NCI-H1105 (cell line): ENCODE measurements around the gene ZNF648.
"Not testable (repeated sequence)": the region's sequence is repeated elsewhere in the genome, so short reads cannot be mapped to it uniquely, and the experiment has no call there.

ENCODE experiments used
- DNase-seq: peaks from one replicate; lab custom pipeline; 2025; lab: John Stamatoyannopoulos, UW

Gene ZNF648, protein sequence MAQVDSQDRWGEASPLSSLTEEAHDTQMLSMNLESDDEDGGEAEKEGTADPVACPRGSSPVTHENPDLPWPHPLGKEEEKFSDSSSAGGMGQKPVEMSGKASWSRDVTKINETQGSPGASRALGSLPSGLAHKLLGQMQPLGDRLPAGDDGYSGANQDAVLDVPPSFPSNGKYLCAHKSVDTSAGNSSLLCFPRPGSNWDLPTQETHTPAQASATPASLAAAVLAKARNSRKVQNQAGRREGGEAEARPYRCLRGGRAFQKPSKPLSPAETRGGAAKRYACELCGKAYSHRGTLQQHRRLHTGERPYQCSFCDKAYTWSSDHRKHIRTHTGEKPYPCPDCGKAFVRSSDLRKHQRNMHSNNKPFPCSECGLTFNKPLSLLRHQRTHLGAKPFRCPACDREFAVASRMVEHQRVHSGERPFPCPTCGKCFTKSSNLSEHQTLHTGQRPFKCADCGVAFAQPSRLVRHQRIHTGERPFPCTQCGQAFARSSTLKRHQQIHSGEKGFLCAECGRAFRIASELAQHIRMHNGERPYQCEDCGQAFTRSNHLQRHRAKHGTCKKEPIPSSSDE

DNA sequence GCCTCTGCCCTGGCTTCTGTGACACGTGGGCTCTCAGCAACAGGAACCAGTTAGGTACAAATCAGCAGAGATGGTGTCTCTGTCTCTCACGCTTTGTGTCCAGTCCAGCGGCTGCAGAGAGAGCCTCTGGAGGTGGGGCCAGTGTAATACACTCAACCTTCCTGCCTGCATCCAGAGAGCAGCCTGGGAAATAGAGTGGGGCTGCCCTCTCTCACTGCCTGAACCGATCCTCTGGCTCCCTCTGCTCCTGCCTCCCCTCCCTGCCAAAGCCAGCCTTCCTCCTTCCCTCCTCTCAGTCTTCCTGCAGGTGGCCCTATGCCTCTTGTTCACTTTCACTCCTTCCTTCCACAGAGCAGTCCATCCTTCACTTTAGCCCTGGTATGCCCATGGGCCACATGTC is at the start of gene ZNF648:
Gene ZNF648 (minus strand): TSS at position 119 of the 400 bp plus-strand sequence. CDS start 3,702 bp downstream, outside the sequence.
- DNase-seq: no peak

DNA sequence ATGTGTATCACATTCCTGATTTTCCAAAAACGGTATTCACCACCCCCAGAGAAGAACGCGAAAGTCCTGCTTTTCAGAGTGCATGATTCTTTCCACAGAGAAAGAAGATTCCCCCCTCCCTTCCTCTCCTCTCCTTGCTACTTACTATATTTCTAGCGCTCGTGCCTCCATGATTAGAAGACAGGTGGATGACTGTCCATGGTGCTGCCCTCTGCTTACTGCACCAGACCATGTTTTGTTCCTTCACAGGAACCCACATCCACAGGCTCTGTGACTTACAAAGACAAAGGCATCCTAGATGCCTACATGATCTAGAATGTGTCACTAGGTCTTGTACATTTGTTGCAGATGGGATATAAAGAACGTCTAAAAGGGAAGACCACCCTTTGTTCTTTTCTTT is 49.1 kb upstream of the ZNF648 start:
- DNase-seq: no peak

DNA sequence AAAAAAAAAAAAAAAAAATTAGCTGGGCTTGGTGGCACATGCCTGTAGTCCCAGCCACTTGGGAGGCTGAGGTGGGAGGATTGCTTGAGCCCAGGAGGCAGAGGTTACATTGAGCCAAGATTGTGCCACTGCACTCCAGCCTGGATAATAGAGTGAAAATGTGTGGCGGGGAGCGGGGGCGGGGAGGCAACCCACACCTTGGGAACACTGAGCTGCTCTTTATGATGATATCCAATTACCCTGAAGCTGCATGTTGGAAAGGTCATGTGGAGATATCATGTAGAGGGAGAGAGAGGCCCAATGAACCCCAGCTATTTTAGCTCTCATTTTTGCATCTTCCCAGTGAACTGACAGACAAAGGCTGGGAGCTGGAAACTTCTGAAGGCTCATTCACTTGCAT is 48.3 kb upstream of the ZNF648 start:
- no peak for DNase-seq

DNA sequence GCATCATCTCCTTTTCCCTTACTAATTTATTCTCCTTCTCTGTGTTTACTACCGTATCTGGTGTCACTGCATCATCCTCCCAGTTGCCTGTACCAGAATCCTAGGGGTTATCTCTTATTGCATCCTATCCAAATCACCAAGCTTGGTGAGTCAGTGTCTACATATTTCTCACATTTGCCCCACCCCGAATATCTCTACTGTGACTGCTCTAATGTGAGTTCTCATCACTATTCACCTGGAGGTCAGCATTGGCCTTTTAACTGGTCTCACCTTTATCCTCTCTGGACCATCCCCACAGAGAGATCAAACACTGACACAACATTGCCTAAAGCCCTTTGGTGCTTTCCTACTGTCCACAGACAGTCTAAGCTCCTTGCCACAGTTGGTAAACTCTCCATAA is 45.7 kb upstream of the ZNF648 start:
- no peak for DNase-seq

DNA sequence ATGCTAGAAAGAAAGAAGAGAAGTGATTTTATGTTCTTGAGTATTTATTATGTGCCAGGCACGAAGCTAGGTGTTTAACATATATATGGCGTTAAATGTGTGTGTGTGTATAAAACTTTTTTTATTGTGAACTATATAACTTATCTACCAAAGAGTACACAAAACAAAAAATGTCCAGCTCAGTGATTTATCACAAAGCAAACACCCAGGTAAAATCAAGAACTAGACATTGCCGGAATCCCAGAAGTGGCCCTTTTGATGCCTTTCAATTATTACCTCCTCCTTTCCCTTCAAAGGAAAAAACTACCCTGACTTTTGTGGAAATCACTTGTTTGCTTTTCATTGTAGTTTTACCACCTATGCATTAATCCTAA is 40.5 kb upstream of the ZNF648 start:
- no peak for DNase-seq

DNA sequence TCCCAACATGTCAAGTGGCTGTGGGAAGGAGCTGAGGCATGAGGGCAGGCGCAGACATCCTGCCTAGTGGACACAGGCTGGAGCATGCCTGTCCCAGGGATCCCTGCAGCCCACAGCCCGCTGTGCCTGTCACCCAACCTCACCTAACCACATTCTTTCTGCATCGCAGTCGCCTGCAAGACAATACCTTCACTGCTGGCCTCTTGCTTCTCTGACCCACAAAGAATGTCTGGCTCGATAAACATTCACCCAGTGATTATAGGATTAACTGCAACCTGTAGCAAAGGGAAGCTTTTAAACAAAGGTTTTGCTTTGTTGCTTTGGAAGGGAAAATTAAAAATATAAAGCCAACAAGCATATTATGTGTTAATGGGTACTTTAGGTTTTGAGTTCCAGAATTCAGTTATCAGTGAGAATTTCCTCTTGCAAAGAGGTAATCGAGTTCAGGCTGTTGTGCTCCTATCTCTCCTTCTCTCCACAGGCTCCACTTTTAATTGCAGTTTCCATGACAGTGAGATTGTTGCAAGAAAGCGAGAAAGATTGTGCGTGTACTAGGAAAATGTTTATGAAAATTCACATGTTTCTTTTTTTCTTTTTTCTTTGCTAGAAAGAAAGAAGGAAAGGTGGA is 40.0 kb upstream of the ZNF648 start:
- DNase-seq: no peak

DNA sequence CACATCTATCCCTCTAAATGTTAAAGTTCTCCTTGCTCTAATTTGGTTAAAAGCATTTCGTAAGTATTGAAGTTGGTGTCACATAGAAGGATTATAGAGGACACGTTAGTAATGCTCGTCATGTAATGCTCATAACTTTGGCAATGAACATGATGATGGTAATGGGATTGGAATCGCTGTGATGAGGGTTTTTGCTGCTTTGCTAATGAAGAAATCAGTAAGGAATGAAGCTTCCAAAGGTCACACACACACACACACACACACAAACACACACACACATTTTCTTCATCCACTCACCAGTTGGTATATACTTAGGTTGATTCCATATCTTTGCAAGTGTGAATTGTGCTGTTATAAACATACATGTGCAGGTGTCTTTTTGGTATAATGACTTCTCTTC is 36.8 kb upstream of the ZNF648 start:
- DNase-seq: no peak

DNA sequence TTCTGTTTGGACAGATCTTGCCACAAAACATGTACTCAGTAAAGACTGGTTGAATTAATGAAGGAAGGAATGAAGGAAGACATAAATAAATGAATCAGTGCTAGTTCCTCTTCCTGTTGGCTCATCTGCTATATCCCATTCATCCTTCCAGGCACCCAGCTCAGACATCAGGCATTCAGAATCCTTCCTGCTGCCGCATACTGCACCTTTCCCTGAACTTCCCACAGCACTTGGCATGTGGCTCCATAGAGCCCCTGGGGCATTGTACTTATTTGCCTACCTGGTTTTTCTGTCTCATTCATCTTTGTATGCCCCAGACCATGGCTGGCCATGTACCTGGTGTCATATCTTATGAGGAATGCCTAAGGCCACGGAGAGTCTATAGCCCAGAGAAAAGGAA is 34.4 kb upstream of the ZNF648 start:
- DNase-seq: no peak

DNA sequence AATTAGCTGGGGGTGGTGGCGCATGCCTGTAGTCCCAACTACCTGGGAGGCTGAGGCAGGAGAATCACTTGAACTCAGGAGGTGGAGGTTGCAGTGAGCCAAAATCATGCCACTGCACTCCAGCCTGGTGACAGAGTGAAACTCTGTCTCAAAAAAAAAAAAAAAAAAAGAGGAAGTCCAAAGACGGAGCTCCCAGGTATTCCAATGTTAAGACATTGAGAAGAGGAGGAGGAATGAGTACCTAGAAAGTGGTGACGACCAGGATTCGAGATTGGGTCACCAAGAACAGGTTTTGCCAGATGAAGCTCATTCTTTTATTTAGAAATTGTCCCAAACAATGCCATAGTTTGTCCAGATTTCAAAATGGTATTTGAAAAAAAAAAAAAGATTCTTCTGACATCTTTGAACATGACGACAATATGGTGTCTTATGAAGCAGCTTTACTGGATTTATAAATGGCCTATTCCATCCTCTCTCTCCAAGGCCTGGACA is 33.0 kb upstream of the ZNF648 start:
- not testable (repeated sequence) for DNase-seq

DNA sequence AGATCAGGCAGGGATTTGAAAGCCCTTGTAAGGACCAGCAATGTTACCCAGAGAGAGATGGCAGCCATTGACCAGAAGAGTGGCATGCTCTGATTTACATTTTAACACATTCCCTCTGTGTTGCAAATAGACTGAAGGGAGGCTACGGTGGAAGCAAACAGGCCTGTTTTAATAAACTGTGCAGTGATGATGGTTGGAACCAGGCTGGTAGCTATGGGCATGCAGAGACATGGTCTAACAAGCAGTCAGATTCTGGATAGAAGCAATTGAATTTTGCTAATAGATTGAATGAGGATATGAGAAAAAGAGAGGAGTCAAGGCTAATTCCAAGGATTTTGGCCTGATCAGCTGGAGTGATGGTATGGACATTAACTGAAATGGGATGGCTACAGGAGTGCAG is 32.3 kb upstream of the ZNF648 start:
- DNase-seq: no peak

DNA sequence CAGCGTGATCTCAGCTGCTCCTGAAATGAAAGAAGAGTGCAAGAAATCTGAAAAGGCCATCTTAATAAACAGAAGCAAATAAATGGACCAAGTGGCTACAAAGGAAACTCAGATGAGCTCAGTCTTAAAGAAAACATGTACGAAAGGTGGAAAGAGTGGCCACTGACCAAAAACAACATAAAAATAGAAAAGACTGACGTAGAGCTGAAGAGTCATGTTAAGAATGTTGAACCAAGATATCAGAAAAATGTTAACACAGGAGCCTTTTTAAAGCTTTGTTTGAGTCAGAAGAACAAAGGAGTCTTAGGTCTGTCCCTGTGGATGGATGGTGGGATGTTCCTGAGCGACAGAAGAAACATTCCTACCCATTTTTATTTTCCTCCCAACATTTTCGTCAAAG is 30.8 kb upstream of the ZNF648 start:
- DNase-seq: no peak

DNA sequence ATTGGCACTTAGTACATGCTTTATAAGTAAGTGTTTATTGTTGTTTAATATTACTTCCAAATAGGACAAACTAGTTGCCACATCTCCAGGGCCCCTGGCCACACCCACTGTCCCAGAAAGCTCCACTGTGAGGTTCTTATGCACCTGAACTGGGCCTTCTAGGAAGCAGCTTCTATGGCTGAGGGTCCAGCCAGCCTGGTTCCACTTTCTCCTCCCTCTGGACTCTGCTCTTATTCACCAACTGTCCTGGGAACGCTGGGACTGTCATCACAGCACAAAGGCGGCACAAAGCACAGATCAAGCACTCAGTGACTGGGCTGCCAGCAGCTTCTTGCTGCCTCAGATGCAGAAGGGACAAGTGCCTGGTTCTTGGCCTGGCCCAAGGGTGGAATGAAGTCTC is 29.6 kb upstream of the ZNF648 start:
- no peak for DNase-seq

DNA sequence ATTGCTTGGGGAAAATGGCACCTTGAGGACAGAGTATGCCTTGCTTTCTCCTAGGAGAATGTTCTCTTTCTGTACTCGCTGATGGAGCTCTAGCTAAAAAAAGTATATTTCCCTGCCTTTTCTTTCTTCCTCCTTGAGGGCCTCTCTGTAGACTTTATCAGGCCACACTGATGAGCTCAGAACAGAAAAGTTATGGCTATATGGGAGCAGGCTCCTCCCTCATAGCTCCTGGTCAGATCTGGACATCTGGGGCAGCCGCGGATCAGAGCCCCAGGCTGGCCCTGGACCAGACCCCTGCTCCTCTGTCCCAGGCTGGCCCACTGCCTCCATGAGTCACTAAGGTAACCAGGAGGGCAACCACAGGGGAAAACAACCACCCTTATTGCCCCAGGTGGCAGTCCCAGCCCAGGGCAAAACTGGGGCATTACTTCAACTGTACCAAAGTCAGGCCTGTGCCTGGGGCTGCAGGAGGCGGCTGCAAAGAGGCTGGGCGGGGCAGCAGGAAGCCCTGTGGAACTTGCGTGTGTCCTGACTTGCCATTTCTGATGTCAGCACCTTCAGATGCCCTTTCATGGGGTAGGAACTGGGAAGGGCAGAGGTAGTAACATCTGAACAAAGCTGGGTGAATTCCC is 26.3 kb upstream of the ZNF648 start:
- no peak for DNase-seq

DNA sequence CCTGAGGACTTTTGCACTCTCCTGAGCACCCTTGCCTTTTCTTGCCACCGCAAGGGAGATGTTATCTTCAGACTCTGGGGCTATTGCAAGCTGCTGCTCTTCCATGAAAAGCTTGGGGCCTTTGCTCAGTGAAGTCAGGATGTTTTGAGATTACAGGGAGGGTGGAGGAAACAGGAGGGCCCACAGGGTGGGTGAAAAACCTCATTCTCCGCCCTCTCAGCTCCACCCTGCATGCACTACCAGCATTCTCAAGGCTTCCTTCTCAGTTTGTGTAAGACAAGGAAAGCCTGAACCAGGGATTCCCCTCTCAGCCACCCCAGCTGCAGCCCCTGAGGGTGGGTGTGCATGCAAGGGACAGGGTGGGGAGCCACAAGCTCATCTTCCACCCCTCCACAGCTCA is 25.8 kb upstream of the ZNF648 start:
- DNase-seq: no peak

DNA sequence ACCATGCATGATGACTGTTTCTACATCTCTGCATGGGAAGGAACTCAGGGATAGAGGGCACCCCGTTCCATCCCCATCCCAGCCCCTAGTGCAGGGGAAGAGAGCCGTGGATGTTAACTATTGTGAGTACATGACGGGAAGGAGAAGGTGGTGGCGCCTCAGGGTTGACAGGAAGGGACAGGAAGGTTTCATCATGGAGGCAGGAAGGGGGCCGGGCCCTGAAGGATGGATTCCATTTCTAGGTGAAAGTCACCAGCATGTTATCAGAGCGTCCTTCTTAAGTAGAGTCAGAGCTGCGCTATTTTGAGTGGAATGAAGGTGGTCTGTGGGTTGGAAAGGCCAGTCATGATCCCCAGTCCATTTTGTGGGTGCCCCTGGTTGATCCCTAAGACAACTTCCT is 25.1 kb upstream of the ZNF648 start:
- no peak for DNase-seq

DNA sequence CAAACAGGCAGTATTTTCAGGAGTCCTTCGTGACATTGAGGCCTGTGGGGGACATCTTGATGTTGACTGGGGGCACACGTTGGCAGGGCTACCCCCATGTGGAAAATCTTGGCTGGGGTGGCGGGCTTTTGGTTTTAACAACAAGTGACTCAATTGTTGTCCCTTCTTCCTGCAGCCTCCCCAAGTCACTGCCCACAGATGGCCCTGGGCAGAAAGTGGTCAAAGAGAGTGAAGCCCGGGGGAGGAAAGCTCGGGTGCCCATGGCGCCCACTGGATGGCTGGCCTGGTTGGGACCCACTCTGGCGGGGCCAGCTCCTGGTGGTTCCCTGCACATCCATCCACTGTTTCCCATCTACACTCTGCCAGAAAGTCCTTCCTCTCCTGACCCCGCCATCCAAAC is 24.6 kb upstream of the ZNF648 start:
- no peak for DNase-seq

DNA sequence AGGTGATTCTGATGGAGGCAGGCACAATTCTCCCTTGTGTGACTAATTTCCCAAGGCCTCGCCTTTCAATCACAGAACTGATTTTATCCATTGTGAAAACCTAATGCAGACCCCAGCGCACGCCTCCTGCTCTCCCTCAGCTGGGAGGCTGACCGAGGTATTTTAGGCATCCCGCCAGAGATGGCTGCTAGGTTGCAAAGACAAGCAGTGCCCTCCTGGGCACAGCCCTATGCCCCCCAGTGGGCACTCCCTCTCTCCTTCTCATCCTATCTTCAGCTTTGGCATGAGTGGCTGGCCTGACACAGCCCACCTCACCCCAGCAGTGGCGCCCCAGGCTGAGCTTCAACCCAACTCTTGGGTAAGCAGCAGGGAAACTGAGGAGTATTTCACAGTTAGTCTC is 24.2 kb upstream of the ZNF648 start:
- no peak for DNase-seq

DNA sequence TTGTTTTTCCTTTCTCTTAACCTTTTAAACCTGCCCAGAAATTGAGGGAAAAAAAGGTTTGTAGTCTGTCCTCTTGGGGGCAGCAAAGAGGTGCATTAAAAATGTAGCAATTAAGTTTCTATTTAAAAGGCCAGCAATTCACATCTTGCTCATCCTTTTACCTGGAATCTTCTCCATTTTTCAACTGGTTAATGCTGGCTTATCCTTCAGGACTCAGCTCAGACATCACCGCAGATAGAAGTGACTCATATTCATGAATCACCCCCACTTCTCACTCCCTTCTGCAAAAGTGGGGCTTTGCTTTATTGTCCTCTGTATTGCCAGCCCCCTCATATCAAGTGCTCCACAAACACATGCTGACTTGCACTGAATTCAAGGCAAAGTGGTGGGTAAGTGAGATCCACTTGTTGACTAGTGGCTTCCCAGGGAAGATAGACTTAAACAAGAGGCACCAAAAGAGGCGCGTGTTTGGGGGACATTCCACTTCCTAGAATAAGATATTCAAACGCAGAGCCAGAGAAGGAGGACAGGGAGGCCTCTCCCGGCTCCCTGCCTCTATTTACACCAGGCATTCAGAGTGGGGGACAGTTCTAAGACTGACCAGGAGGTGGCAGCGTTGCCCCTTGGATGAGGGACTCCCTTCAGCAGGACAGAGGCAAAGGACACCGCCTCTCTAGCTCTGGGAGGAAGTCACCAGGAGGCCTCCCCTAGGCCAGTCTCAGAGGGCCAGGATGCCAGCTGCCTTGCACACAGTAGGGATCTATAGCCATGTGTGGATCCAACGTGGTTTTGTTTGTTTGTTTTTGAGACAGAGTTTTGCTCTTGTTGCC is 23.2 kb upstream of the ZNF648 start:
- DNase-seq: peak; percentile 49

DNA sequence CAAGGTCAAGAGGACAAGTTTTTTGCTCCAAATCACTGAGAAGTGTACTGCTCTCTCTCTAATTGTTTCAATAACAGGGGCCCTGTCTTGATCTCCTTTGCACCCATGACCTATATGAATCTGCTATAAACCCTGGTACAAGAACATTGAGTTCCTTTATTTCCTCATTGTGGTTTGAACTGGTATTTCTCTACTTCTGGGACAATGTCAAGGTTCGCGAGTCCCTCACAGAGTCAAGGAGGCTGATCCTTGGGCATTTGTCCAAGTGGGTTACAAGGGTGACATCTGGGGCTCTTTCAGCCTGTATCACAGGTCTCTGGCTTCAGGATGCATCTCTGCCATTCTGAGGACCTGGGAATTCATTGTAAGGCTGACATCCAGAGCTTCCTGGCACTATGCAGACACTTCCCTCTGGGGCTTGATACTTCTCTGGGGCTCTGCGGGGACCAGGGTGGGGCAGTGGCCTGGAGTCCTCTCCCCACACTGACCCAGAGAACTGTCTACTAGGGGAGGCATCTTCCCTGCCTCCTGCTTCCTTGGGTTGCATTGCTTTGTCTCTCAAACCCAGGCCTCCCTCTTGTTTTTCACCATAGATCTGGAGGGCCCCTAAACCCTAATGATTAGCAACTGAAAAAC is 22.5 kb upstream of the ZNF648 start:
- DNase-seq: no peak

DNA sequence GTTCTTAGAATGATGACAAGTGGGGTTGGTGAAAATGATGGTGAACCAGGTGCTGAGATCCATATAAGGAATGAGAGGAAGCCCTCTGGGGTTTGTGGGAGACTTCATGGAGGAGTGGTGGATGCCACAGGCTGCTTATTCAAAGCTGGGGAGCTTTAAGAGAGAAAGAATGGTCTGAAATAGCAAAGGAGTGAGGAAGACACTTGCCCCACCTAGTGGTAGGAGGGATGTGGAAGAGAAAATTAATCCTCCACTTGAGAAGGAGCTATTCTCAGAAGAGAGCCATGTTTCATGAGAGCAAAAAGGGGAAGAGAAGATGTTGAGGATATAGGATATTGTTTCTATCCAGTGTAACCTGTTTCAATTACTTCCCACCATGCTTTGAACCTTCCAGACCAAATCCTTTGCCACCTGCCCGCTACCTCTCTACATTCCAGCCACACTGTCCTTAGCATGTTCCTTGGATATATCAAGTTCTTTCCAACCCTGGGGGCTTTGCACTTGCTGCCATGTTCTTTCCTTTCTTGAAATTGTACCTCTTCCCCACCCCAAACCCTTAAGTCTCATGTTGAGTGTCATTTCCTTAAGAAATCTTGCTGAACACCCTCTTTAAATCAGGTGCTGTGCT is 19.6 kb upstream of the ZNF648 start:
- peak; percentile 29 for DNase-seq

DNA sequence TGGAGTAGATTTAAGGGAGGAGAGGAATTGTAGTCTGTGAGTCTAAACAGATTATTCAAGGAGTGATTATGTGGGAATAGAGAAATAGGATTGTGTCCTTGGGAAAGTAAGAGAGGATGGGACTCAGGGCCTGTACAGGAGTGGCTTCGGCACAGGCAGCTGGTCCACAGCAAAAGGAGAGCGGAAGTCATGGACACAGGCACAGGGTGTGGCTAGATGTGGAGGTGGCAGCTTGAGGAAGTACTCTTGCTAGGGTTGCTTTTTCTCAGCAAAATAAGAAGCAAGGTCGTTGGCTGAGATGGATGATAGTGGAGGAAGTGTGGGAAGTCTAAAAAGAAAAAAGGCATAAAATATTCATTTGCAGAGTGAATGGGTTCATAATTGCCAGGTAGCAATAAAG is 18.5 kb upstream of the ZNF648 start:
- DNase-seq: no peak
